ENCODE data around the gene SRRT.

The SRRT gene

GRCh38 chr7:100866729-100867039 is 8.2 kb upstream of the SRRT start:
- Histone ChIP-seq H3K9me3 (ENCODE audit: control insufficient read depth in 1 of 2, low read length in 2 of 2) (no peaks in the 10 kb centered on the region), H3K4me1 (ENCODE audit: control insufficient read depth in 1 of 2, insufficient read depth in 2 of 2, low read length in 2 of 2) (peaks cover 22 to 32% of the 10 kb centered on the region in 2 donors), H3K9ac (ENCODE audit: low read depth in 1 of 2, low read length in 2 of 2) (peak overlapping the region; percentile 76 to 87)

GRCh38 chr7:100867040-100867775 is 7.7 kb upstream of the SRRT start, which contains the start of gene TRIP6:
TRIP6 (plus strand) TSS chr7:100867387; CDS start chr7:100867498, 111 bp downstream.
- H3K9me3 ChIP-seq (ENCODE audit: control insufficient read depth in 1 of 2, low read length in 2 of 2) = no peaks in the 10 kb centered on the region
- peaks cover 0 to 12% of the 10 kb centered on the region in 2 donors for H3K36me3 ChIP-seq (ENCODE audit: control insufficient read depth in 1 of 2, insufficient read depth in 2 of 2, low read length in 2 of 2)

More at GRCh38 chr7:100866729-100867039, 8.2 kb upstream of the SRRT start:
- Histone ChIP-seq H3K27me3 (ENCODE audit: control insufficient read depth in 1 of 2, insufficient read depth in 2 of 2, low read length in 2 of 2) (no peaks in the 10 kb centered on the region), H3K4me3 (ENCODE audit: low read depth in 1 of 2, low read length in 2 of 2) (peak overlapping the region; percentile 68 to 72), H3K36me3 (ENCODE audit: control insufficient read depth in 1 of 2, insufficient read depth in 2 of 2, low read length in 2 of 2) (peaks cover 0 to 15% of the 10 kb centered on the region in 2 donors), H3K27ac (ENCODE audit: low read depth, low read length) (peak overlapping the region; percentile 57)

GRCh38 chr7:100867776-100868485 is 7.0 kb upstream of the SRRT start:
- H3K4me1 ChIP-seq (ENCODE audit: control insufficient read depth in 1 of 2, insufficient read depth in 2 of 2, low read length in 2 of 2) = peaks cover 22 to 32% of the 10 kb centered on the region in 2 donors
- H3K27ac ChIP-seq (ENCODE audit: low read depth, low read length) = peak overlapping the region; percentile 81
- peak overlapping the region; percentile 68 to 72 for H3K4me3 ChIP-seq (ENCODE audit: low read depth in 1 of 2, low read length in 2 of 2)
- H3K9me3 ChIP-seq (ENCODE audit: control insufficient read depth in 1 of 2, low read length in 2 of 2) = no peaks in the 10 kb centered on the region
- peaks cover 0 to 16% of the 10 kb centered on the region in 2 donors for H3K36me3 ChIP-seq (ENCODE audit: control insufficient read depth in 1 of 2, insufficient read depth in 2 of 2, low read length in 2 of 2)
- no peaks in the 10 kb centered on the region for H3K27me3 ChIP-seq (ENCODE audit: control insufficient read depth in 1 of 2, insufficient read depth in 2 of 2, low read length in 2 of 2)
- peak overlapping the region; percentile 76 to 87 for H3K9ac ChIP-seq (ENCODE audit: low read depth in 1 of 2, low read length in 2 of 2)

More at GRCh38 chr7:100867040-100867775, 7.7 kb upstream of the SRRT start, which contains the start of gene TRIP6:
- Histone ChIP-seq H3K9ac (ENCODE audit: low read depth in 1 of 2, low read length in 2 of 2) (peak within 1 kb of the TSS; percentile 76 to 87), H3K27me3 (ENCODE audit: control insufficient read depth in 1 of 2, insufficient read depth in 2 of 2, low read length in 2 of 2) (no peaks in the 10 kb centered on the region), H3K4me3 (ENCODE audit: low read depth in 1 of 2, low read length in 2 of 2) (peak within 1 kb of the TSS; percentile 68 to 72), H3K4me1 (ENCODE audit: control insufficient read depth in 1 of 2, insufficient read depth in 2 of 2, low read length in 2 of 2) (peaks cover 22 to 32% of the 10 kb centered on the region in 2 donors), H3K27ac (ENCODE audit: low read depth, low read length) (peak within 1 kb of the TSS; percentile 81)

GRCh38 chr7:100873599-100874299 is 1.2 kb upstream of the SRRT start:
- H3K27ac ChIP-seq (ENCODE audit: low read depth, low read length) = no peak overlapping the region
- H3K36me3 ChIP-seq (ENCODE audit: control insufficient read depth in 1 of 2, insufficient read depth in 2 of 2, low read length in 2 of 2) = peaks cover 0 to 20% of the 10 kb centered on the region in 2 donors
- H3K4me1 ChIP-seq (ENCODE audit: control insufficient read depth in 1 of 2, insufficient read depth in 2 of 2, low read length in 2 of 2) = peaks cover 20 to 27% of the 10 kb centered on the region in 2 donors
- no peaks in the 10 kb centered on the region for H3K27me3 ChIP-seq (ENCODE audit: control insufficient read depth in 1 of 2, insufficient read depth in 2 of 2, low read length in 2 of 2)
- peak overlapping the region in 1 of 2 donors; percentile 81 for H3K9ac ChIP-seq (ENCODE audit: low read depth in 1 of 2, low read length in 2 of 2)
- H3K4me3 ChIP-seq (ENCODE audit: low read depth in 1 of 2, low read length in 2 of 2) = peak overlapping the region; percentile 79 to 95
- no peaks in the 10 kb centered on the region for H3K9me3 ChIP-seq (ENCODE audit: control insufficient read depth in 1 of 2, low read length in 2 of 2)

GRCh38 chr7:100874300-100874576 is 665 bp upstream of the SRRT start:
- Histone ChIP-seq H3K27ac (ENCODE audit: low read depth, low read length) (peak overlapping the region; percentile 93), H3K9ac (ENCODE audit: low read depth in 1 of 2, low read length in 2 of 2) (peak overlapping the region; percentile 73 to 81), H3K9me3 (ENCODE audit: control insufficient read depth in 1 of 2, low read length in 2 of 2) (no peaks in the 10 kb centered on the region), H3K4me3 (ENCODE audit: low read depth in 1 of 2, low read length in 2 of 2) (peak overlapping the region; percentile 79 to 95), H3K36me3 (ENCODE audit: control insufficient read depth in 1 of 2, insufficient read depth in 2 of 2, low read length in 2 of 2) (peaks cover 2 to 20% of the 10 kb centered on the region in 2 donors), H3K4me1 (ENCODE audit: control insufficient read depth in 1 of 2, insufficient read depth in 2 of 2, low read length in 2 of 2) (peaks cover 20 to 27% of the 10 kb centered on the region in 2 donors), H3K27me3 (ENCODE audit: control insufficient read depth in 1 of 2, insufficient read depth in 2 of 2, low read length in 2 of 2) (no peaks in the 10 kb centered on the region)

- Histone ChIP-seq H3K9ac (ENCODE audit: low read depth in 1 of 2, low read length in 2 of 2) (peak overlapping the region; percentile 73 to 81), H3K4me3 (ENCODE audit: low read depth in 1 of 2, low read length in 2 of 2) (peak overlapping the region; percentile 79 to 95), H3K27me3 (ENCODE audit: control insufficient read depth in 1 of 2, insufficient read depth in 2 of 2, low read length in 2 of 2) (no peaks in the 10 kb centered on the region), H3K4me1 (ENCODE audit: control insufficient read depth in 1 of 2, insufficient read depth in 2 of 2, low read length in 2 of 2) (peaks cover 20 to 27% of the 10 kb centered on the region in 2 donors), H3K9me3 (ENCODE audit: control insufficient read depth in 1 of 2, low read length in 2 of 2) (no peaks in the 10 kb centered on the region), H3K36me3 (ENCODE audit: control insufficient read depth in 1 of 2, insufficient read depth in 2 of 2, low read length in 2 of 2) (peaks cover 3 to 22% of the 10 kb centered on the region in 2 donors), H3K27ac (ENCODE audit: low read depth, low read length) (peak overlapping the region; percentile 95)
Measured at GRCh38 chr7:100875356-100875751, 451 bp downstream of the SRRT start.

GRCh38 chr7:100878013-100878412 is 3.1 kb downstream of the SRRT start:
- Histone ChIP-seq H3K27ac (ENCODE audit: low read depth, low read length) (no peak overlapping the region), H3K36me3 (ENCODE audit: control insufficient read depth in 1 of 2, insufficient read depth in 2 of 2, low read length in 2 of 2) (peaks cover 17 to 34% of the 10 kb centered on the region in 2 donors), H3K9me3 (ENCODE audit: control insufficient read depth in 1 of 2, low read length in 2 of 2) (no peaks in the 10 kb centered on the region), H3K27me3 (ENCODE audit: control insufficient read depth in 1 of 2, insufficient read depth in 2 of 2, low read length in 2 of 2) (no peaks in the 10 kb centered on the region), H3K4me1 (ENCODE audit: control insufficient read depth in 1 of 2, insufficient read depth in 2 of 2, low read length in 2 of 2) (peaks cover 20 to 27% of the 10 kb centered on the region in 2 donors), H3K4me3 (ENCODE audit: low read depth in 1 of 2, low read length in 2 of 2) (no peak overlapping the region), H3K9ac (ENCODE audit: low read depth in 1 of 2, low read length in 2 of 2) (no peak overlapping the region)

GRCh38 chr7:100878685-100879084 is 3.8 kb downstream of the SRRT start:
- Histone ChIP-seq H3K4me3 (ENCODE audit: low read depth in 1 of 2, low read length in 2 of 2) (no peak overlapping the region), H3K9ac (ENCODE audit: low read depth in 1 of 2, low read length in 2 of 2) (no peak overlapping the region), H3K27me3 (ENCODE audit: control insufficient read depth in 1 of 2, insufficient read depth in 2 of 2, low read length in 2 of 2) (no peaks in the 10 kb centered on the region), H3K27ac (ENCODE audit: low read depth, low read length) (no peak overlapping the region), H3K36me3 (ENCODE audit: control insufficient read depth in 1 of 2, insufficient read depth in 2 of 2, low read length in 2 of 2) (peaks cover 24 to 41% of the 10 kb centered on the region in 2 donors), H3K4me1 (ENCODE audit: control insufficient read depth in 1 of 2, insufficient read depth in 2 of 2, low read length in 2 of 2) (peaks cover 20 to 26% of the 10 kb centered on the region in 2 donors), H3K9me3 (ENCODE audit: control insufficient read depth in 1 of 2, low read length in 2 of 2) (no peaks in the 10 kb centered on the region)

- Histone ChIP-seq H3K4me3 (ENCODE audit: low read depth in 1 of 2, low read length in 2 of 2) (no peak overlapping the region), H3K36me3 (ENCODE audit: control insufficient read depth in 1 of 2, insufficient read depth in 2 of 2, low read length in 2 of 2) (peaks cover 27 to 51% of the 10 kb centered on the region in 2 donors), H3K9ac (ENCODE audit: low read depth in 1 of 2, low read length in 2 of 2) (no peak overlapping the region), H3K9me3 (ENCODE audit: control insufficient read depth in 1 of 2, low read length in 2 of 2) (no peaks in the 10 kb centered on the region), H3K4me1 (ENCODE audit: control insufficient read depth in 1 of 2, insufficient read depth in 2 of 2, low read length in 2 of 2) (peaks cover 14 to 17% of the 10 kb centered on the region in 2 donors), H3K27me3 (ENCODE audit: control insufficient read depth in 1 of 2, insufficient read depth in 2 of 2, low read length in 2 of 2) (no peaks in the 10 kb centered on the region), H3K27ac (ENCODE audit: low read depth, low read length) (no peak overlapping the region)
Measured at GRCh38 chr7:100879685-100880261, 4.9 kb downstream of the SRRT start.
